Gastroesophageal sphincter (tissue), 4 donors: ENCODE data around the gene MRPL50. TPM values are rescaled to one million over a fixed set of nuclear protein-coding genes. Genes with fewer than 3 reads are reported as not detected.

Experiments used
- ATAC-seq: fragments of 150-250 bp; one replicate; pipeline ENCODE4 v1.9.1; 2016; ENCODE audit warnings: mild to moderate bottlenecking, moderate library complexity
- H3K27ac ChIP-seq, 4 donors: fragments of 200-600 bp; sonication (generic) in 3 of 4; 1 replicate in 3 of 4; 2 replicates in 1 of 4; pipeline ENCODE4 v1.5.1; 2016 to 2019
- H3K27me3 ChIP-seq: fragments of 200-600 bp; sonication (generic); one replicate; pipeline ENCODE4 v1.5.1; 2019
- H3K36me3 ChIP-seq, 2 donors: fragments of 200-600 bp; sonication (generic); one replicate each; pipeline ENCODE4 v1.5.1; 2019; ENCODE audit warnings: control low read depth in 1 of 2
- H3K4me1 ChIP-seq, 3 donors: fragments of 200-600 bp; sonication (generic); 1 replicate in 2 of 3; 2 replicates in 1 of 3; pipeline ENCODE4 v1.5.1; 2016 to 2019; ENCODE audit warnings: control low read depth in 2 of 3
- H3K4me3 ChIP-seq, 2 donors: fragments of 200-600 bp; sonication (generic); one replicate each; pipeline ENCODE4 v1.5.1; 2019; ENCODE audit warnings: mild to moderate bottlenecking in 1 of 2, moderate library complexity in 1 of 2
- H3K9me3 ChIP-seq, 3 donors: fragments of 200-600 bp; sonication (generic); one replicate each; pipeline ENCODE4 v1.5.1; 2017 to 2019; ENCODE audit warnings: control low read depth in 2 of 3
- EP300 ChIP-seq: sonication (generic); formaldehyde crosslinking; IDR thresholded peaks from one replicate; pipeline ENCODE4 v1.6.1; 2017; ENCODE audit warnings: antibody characterized with exemption, mild to moderate bottlenecking
- POLR2A ChIP-seq, 2 donors: fragments of 450-650 bp; IDR thresholded peaks; one replicate each; pipeline ENCODE4 v1.6.1; 2017; ENCODE audit warnings: antibody characterized with exemption in 2 of 2, mild to moderate bottlenecking in 2 of 2, moderate library complexity in 1 of 2
- POLR2AphosphoS5 ChIP-seq: sonication (generic); formaldehyde crosslinking; IDR thresholded peaks from one replicate; pipeline ENCODE4 v1.6.1; 2017; ENCODE audit warnings: antibody characterized with exemption
- WGBS, 2 donors: methylation state at CpG; one replicate each; pipeline ENCODE4 v1.1.5; 2018; ENCODE audit warnings: low coverage in 1 of 2; 5-methylcytosine and 5-hydroxymethylcytosine counted together
- total RNA-seq, 4 donors: library from RNA; depleted of rRNA; stranded (reverse); fragments of >200 nt; gene quantifications; one replicate each; pipeline ENCODE4 v1.1.0, GENCODE V29; 2016
- TF ChIP-seq, protein P1 (sequence below), 4 experiments: fragments of 200-600 bp in 2 of 4; fragments of 450-650 bp in 2 of 4; sonication (generic) in 1 of 4; IDR thresholded peaks; one replicate each; pipeline ENCODE4 v1.5.1; 2017 to 2019; ENCODE audit warnings: antibody characterized with exemption in 4 of 4, mild to moderate bottlenecking in 2 of 4, moderate library complexity in 2 of 4

Gene MRPL50
- total RNA-seq, 4 donors from 2014 or later = 11.3 to 14.8 (median 13.4) TPM

DNA sequence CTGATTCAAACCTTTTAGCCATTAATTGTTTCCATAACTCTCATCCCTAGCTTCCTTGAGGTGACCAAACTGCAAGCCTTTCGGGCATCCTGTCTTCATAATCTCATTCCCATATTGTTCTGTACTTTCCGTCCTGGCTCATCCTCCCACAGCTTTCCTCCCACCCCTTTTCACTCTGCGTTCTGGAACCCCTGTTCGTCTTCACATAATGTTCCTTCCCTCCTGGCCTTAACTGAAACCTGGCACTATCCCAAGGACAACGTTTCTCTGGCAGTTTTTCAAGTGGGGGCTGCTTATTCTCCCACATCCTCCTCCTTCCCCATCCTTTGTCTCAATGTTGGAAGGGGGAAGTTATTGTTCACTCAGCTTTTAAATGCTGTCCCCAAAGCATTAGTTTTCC, 1.7 kb upstream of the MRPL50 start:
- peaks cover 8 to 53% (median 10%) of the 10 kb centered on the region in 3 donors for H3K4me1 ChIP-seq
- H3K36me3 ChIP-seq = peaks cover 12 to 52% of the 10 kb centered on the region in 2 donors
- TF ChIP-seq, protein P1, sequence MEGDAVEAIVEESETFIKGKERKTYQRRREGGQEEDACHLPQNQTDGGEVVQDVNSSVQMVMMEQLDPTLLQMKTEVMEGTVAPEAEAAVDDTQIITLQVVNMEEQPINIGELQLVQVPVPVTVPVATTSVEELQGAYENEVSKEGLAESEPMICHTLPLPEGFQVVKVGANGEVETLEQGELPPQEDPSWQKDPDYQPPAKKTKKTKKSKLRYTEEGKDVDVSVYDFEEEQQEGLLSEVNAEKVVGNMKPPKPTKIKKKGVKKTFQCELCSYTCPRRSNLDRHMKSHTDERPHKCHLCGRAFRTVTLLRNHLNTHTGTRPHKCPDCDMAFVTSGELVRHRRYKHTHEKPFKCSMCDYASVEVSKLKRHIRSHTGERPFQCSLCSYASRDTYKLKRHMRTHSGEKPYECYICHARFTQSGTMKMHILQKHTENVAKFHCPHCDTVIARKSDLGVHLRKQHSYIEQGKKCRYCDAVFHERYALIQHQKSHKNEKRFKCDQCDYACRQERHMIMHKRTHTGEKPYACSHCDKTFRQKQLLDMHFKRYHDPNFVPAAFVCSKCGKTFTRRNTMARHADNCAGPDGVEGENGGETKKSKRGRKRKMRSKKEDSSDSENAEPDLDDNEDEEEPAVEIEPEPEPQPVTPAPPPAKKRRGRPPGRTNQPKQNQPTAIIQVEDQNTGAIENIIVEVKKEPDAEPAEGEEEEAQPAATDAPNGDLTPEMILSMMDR (IDR thresholded peaks at IDR 0.05) = no peak
- TF ChIP-seq POLR2A (IDR thresholded peaks at IDR 0.05) (no peak), EP300 (no peak), POLR2AphosphoS5 (no peak)
- H3K9me3 ChIP-seq = peaks cover 0 to 27% (median 0%) of the 10 kb centered on the region in 3 donors
- no peaks in the 10 kb centered on the region for H3K27me3 ChIP-seq
- peak overlapping the region in 1 of 4 donors; percentile 92 for H3K27ac ChIP-seq
- peak overlapping the region in 1 of 2 donors; percentile 69 for H3K4me3 ChIP-seq
- no peak for ATAC-seq
- 26 to 43% methylated on average over 4 to 5 of the region's 5 CpGs for WGBS, 2 donors

DNA sequence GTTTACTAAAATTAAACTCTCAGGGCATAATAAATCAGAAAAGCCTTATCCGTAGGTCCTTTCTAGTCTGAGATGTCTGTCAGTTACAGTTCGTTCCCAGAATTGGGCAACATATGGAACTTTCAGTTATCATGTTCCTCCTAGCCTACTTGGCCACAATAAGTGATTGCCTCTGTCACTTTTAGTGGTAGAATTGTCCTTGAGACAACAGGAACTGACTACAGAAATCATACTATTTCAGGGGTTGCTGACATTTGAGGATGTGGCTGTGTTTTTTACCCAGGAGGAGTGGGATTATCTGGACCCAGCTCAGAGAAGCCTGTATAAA, 1.2 kb upstream of the MRPL50 start:
- Histone ChIP-seq H3K4me1 (peaks cover 8 to 54% (median 10%) of the 10 kb centered on the region in 3 donors), H3K4me3 (peak overlapping the region; percentile 56 to 69)

DNA sequence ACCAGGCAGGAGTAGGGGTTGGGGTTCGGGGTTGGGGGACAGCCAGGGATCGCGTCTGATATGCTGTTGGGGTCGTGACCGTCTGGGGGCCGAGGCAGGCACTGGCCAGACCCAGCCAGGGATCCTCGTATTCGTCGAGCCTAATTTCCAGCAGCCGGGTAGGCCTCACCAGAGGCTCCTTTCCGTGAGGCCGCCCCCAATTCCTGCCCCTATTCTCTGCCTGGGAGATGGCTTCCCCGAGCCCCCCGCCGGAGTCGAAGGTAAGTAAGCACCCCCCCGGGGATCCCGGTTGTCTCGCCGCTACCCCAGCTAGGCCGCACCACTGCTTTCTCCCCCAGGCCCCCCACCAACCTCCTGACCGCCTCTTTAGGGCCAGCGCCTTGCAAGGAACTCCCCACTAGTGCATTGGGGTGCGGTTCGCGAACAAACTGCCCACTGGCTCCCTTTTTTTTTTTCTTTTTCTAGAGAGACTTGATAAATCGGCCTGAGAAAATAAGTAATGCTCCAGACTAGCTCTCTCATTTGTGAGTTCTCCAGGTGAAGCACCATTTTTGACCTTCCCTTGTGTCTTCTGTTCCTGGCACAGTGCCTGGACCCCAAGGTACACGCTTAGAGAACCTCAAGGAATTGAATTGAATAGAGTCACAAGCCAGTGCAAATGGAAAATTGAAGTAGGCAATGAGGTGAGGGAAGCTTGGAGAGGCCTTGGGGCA, 668 bp upstream of the MRPL50 start:
- TF ChIP-seq POLR2AphosphoS5 (no peak), EP300 (no peak), POLR2A (IDR thresholded peaks at IDR 0.05) (no peak)
- TF ChIP-seq, protein P1 (IDR thresholded peaks at IDR 0.05) = no peak
- ATAC-seq = no peak
- H3K4me3 ChIP-seq = peak overlapping the region; percentile 56 to 69
- H3K27ac ChIP-seq = peak overlapping the region; percentile 32 to 92 (median 88)
- H3K9me3 ChIP-seq = peaks cover 0 to 17% (median 0%) of the 10 kb centered on the region in 3 donors
- H3K27me3 ChIP-seq = no peaks in the 10 kb centered on the region
- H3K4me1 ChIP-seq = peaks cover 8 to 54% (median 10%) of the 10 kb centered on the region in 3 donors
- no CpG with 5 or more reads among the region's 28 CpGs for WGBS, 2 donors
- H3K36me3 ChIP-seq = peaks cover 6 to 42% of the 10 kb centered on the region in 2 donors

More for the DNA sequence above, 1.2 kb upstream of the MRPL50 start:
- H3K36me3 ChIP-seq = peaks cover 10 to 47% of the 10 kb centered on the region in 2 donors
- H3K27ac ChIP-seq = peak overlapping the region in 3 of 4 donors; percentile 85 to 92 (median 90)
- no peak for ATAC-seq
- TF ChIP-seq POLR2A (IDR thresholded peaks at IDR 0.05) (no peak), POLR2AphosphoS5 (no peak), EP300 (no peak)
- TF ChIP-seq, protein P1 (IDR thresholded peaks at IDR 0.05) = no peak
- no peaks in the 10 kb centered on the region for H3K27me3 ChIP-seq
- peaks cover 0 to 22% (median 0%) of the 10 kb centered on the region in 3 donors for H3K9me3 ChIP-seq
- 10 to 14% methylated on average over 2 of the region's 2 CpGs for WGBS, 2 donors

DNA sequence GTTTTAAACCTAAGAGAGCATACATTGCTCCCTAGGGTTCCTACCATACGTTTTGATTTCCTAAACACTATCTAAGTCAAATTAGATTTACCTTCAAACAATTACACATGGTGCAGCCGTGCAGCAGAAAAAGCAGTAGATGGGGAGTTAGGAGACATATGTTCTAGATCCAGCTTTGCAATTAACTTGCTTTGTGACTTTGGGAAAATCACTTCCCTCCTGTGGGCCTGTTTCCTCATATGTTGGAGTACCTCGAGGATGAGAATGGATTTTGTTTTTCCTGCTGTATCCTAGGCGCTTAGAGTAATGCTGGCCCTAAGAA, 711 bp downstream of the MRPL50 start:
- Histone ChIP-seq H3K36me3 (peaks cover 3 to 28% of the 10 kb centered on the region in 2 donors), H3K9me3 (peaks cover 0 to 11% (median 0%) of the 10 kb centered on the region in 3 donors), H3K4me3 (peak overlapping the region; percentile 56 to 69), H3K4me1 (peaks cover 8 to 54% (median 10%) of the 10 kb centered on the region in 3 donors), H3K27ac (peak overlapping the region; percentile 69 to 92 (median 86)), H3K27me3 (no peaks in the 10 kb centered on the region)
- TF ChIP-seq POLR2AphosphoS5 (no peak), EP300 (no peak), POLR2A (IDR thresholded peaks at IDR 0.05) (no peak)
- TF ChIP-seq, protein P1 (IDR thresholded peaks at IDR 0.05) = no peak
- 4 to 7% methylated on average over 4 of the region's 4 CpGs for WGBS, 2 donors
- no peak for ATAC-seq

- no peak overlapping the region for H3K4me3 ChIP-seq
- peaks cover 1 to 33% (median 2%) of the 10 kb centered on the region in 3 donors for H3K4me1 ChIP-seq
- ATAC-seq = no peak
- peaks cover 0 to 9% (median 0%) of the 10 kb centered on the region in 3 donors for H3K9me3 ChIP-seq
- H3K27me3 ChIP-seq = no peaks in the 10 kb centered on the region
- no peak overlapping the region for H3K27ac ChIP-seq
- peaks cover 4 to 14% of the 10 kb centered on the region in 2 donors for H3K36me3 ChIP-seq
- TF ChIP-seq POLR2AphosphoS5 (no peak), POLR2A (IDR thresholded peaks at IDR 0.05) (no peak), EP300 (no peak)
- TF ChIP-seq, protein P1 (IDR thresholded peaks at IDR 0.05) = no peak
- WGBS, 2 donors = 75 to 92% methylated on average over 1 of the region's 1 CpG
Measured at GRCh38 chr9:101394687-101395086, 3.7 kb downstream of the MRPL50 start.
